Stimulated activated CD4-positive, alpha-beta T cell treated with anti-CD3 and anti-CD28 coated beads, Interleukin-4, amount 100 ng/mL, for 24 hours (primary cell): ENCODE results near the gene ARHGEF25.
"Not testable (repeated sequence)": the region's sequence is repeated elsewhere in the genome, so short reads cannot be mapped to it uniquely, and the experiment has no call there.

ENCODE experiments used
- DNase-seq: peaks from one replicate; pipeline ENCODE4 v3.0.0-alpha.2; 2020

The ARHGEF25 gene

DNA sequence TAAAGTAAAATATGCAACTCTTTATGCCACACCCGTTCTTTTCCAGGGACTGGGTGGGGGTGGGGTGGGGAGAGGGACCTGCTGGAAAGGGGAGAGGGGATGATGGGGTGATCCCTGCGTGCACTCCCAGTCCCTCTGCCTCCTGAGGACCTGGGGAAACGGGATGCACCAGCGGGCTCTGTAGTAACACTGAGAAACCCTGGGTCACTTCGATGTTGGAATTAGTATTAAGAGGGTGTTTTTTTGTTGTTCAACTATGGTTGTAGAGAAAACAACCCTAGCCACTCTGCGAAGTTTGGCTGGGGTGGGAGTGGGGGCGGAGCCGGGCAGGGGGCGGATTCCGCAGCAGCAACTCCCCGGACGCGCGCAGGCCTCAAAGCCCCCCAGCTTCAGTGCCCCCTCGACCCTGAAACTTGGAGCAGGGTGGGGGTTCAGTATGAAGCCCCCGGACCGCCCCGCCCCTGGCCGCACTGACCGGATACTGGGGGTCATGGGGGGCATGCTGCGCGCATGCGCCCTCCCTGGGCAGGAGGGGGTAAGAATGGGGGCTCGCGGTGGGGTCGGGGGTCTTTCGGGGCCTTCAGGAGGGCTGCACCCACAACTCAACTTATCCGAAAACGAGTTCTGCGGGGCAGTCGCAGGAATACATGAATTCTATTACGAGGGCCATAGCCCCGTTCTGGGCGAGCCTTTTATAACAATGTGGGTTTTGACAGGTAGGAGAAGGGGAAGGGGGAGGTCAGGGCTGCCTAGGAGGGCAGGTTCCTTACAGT is 1.3 kb upstream of the ARHGEF25 start:
- DNase-seq = no peak

GRCh38 chr12:57610554-57611107 is 604 bp upstream of the ARHGEF25 start:
- no peak for DNase-seq

DNA sequence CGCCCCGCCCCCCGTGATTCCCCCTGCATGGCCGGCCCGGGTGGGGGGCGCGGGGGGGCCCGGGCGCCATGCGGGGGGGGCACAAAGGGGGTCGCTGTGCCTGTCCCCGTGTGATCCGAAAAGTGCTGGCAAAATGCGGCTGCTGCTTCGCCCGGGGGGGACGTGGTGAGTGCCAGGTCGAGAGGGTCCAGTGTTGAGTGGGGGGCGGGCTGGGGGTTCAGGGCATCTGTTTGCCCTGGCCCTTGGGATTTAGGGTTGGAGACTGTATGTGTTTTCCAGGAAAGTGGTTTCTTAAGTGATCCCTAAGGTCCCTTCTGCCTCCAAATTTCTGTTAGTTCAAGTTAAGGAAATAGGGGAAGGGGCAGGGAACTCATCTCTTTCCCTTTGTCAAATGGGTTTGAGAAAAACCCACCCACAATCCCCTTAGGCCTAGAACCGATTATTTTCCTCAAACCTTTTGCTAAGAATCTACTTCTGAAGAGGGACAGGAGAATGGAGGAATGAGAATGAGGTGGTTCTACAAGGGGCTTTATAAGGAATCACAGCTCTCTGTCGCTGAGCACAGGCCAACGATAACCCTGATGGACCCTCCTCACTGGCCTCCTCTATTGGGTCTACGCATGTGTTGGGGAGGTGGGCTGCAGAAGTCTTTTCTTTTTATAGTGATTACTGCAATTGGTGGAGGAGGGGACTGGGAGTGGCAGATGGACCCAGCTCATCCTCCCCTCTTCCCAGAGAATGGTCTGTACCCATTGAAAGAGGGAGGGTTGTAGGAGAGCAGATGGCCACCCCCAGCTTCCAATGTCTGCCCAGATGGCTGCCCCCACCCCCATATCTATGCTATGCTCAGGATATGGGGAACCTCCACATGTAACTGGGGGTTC is 834 bp downstream of the ARHGEF25 start:
- DNase-seq = no peak

- DNase-seq = no peak
These were observed 1.6 kb downstream of the ARHGEF25 start for GRCh38 chr12:57612711-57613426.

GRCh38 chr12:57613427-57614109 is 2.3 kb downstream of the ARHGEF25 start:
- no peak for DNase-seq

DNA sequence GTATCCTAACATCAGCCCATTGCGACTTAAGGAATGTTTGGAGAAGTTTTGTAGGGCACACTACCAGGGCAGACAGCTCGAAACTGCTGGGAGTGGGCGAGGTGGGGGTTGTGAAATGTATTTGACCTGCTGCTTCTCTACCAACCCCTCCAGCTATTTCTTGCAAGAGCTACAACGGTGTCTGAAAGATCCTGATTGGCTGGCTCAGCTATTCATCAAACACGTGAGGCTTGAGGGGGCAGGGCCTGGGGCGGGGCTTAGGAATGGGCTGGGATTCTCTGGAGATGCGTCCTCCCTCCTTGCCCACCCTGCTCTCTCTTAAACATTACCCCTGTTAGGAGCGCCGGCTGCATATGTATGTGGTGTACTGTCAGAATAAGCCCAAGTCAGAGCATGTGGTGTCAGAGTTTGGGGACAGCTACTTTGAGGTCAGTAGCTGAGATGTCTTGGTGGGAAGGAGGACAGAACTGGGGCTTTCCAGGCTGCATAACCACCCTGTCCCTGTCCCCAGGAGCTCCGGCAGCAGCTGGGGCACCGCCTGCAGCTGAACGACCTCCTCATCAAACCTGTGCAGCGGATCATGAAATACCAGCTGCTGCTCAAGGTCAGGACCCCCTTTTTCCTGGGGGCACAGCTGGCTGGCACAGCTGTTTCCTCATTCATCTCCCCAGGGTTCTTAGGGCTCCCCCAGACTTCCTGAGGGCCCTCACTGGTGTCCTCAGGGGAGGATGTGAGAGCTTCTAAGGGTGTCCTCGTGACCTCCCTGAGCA is 3.1 kb downstream of the ARHGEF25 start:
- DNase-seq = no peak

GRCh38 chr12:57614948-57615500 is 3.8 kb downstream of the ARHGEF25 start:
- no peak for DNase-seq

- DNase-seq = no peak
These were observed 4.4 kb downstream of the ARHGEF25 start for GRCh38 chr12:57615637-57616036.

DNA sequence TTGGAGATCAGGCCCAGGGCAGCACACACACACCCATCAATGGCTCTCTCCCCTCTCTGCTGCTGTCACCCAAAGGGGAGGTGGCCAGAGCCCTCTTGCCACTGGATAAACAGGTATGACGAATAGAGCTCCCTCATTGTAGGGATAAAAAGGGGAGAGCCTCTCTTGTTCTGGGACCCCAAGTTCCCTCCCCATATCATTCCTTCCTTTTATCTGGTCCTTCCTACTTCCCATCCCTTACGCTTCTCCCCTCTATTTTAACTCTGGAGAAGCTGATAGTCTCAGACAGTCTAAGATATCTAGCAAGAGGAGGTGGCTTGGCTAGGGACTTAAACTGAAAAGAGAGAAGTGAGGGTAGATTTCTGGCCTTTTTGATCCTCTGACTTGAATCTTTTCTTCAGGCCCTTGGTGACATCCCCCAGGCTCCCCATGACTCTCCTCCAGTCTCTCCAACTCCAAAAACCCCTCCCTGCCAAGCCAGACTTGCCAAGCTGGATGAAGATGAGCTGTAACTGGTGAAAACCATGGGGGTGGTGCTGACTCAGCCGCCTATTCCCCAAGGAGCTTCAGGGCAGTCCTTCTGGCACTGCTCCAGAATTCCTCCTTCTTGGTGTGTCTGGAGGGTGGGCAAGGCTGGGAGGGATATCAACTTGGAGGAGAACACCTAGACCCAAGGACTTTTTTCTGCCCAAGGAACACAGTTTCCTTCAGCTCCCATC is 5.3 kb downstream of the ARHGEF25 start:
- DNase-seq = no peak

- DNase-seq = no peak
These were observed 6.7 kb downstream of the ARHGEF25 start for GRCh38 chr12:57617942-57618341.

- not testable (repeated sequence) for DNase-seq
These were observed 7.2 kb downstream of the ARHGEF25 start for GRCh38 chr12:57618431-57618830.

DNA sequence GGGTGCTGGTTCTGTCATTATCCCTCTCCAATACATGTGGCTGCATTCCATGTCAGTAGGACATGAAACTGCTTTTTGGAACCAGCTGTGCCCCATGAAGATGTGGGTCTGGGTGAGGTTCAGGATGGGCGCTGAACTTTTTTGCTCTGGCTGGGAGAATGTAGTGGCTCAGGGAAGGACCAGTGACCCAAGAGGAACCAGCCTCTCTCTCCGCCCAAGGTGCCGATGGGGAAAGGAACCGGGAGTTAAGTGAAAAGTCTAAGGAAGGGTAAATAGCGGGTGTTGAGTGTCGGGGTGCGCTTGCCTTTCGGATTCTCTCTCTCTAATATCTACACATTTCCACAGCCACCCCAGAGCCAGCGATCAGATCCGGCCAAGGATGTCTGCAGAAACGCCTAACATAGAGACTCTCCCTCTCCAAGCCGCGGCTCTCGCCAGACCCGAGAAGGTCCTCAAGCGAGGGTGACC is 7.8 kb downstream of the ARHGEF25 start:
- DNase-seq = no peak

DNA sequence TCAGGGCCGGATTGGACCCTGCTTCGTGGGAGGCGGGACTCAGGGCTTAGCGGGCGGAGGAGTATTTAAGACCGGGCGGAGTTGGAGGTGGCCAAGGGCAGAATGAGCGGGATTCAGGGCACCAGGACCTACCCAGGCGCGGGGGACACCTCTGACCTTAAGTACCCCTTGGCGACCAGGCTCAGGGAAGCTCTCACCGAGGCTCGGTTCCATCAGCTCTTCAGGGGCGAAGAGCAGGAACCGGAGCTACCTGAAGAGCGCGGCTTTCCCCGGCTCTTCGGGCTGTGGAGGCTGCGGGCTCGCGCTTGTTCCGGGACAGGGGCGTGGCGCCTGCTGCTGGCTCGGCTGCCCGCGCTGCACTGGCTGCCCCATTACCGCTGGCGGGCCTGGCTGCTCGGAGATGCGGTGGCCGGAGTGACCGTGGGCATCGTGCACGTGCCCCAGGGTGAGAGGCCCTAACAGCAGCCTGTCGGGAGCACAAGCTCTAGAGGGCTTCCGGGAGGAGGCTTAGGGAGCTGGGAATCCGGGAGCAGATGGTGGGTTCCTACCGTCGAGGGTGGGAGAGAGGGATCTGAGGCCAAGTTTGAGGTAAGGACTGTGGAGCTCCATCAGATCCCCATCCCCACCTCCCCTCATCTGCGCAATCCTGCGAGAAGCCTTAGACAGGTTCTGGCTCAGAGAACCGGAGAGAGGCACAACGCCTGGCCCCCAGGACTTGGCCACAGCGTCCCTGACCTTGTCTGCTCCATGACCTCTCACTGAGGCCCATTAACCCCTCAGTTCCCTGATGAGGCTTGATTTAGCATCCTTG is 8.4 kb downstream of the ARHGEF25 start:
- no peak for DNase-seq

DNA sequence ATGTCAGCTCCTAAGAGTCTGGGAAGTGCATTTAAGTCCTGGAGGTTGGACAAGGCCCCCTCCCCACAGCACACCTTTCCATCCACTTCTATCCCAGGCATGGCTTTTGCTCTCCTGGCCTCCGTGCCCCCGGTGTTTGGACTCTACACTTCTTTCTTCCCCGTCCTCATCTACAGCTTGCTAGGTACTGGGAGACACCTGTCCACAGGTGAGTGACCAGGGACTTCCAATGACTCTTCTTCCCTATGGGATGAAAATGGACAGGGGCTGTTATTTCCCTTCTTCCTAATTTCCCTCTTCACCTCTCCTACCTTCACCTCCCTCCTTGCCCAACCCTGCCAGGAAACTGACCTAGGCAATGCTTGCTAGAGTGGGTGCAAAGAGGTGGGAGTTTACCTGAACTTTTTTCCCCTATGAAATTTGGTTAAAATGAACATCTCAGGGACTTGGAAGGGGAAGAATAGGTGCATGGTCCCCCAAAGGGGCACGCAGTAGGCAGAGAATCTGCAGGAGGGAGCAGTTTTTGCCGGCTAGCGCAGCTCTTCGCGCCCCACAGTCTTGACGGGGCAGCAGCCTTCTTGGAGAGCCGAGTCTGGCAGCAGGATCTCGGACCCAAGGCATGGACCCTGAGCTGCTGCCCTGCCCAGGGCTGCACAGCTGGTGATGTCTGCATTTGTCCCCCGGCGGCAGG is 9.2 kb downstream of the ARHGEF25 start:
- no peak for DNase-seq

DNA sequence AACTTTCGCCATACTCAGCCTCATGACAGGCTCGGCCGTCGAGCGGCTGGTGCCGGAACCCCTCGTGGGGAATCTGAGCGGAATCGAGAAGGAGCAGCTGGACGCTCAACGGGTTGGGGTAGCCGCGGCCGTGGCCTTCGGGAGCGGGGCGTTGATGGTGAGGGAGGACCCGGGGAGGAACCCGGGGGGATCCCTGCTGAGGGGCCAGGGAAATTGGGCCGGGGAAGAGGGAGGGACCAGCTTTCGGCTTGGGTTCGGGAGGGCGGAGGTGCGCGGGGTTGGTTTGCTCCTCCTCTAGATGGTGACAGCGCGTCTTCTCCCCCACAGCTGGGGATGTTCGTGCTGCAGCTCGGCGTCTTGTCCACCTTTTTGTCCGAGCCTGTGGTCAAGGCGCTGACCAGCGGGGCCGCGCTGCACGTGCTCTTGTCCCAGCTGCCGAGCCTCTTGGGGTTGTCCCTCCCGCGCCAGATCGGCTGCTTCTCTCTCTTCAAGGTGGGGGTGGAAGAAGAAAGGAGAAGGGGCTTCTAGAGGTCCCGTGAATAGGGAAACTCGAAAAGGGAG is 9.8 kb downstream of the ARHGEF25 start:
- DNase-seq = no peak

- peak; percentile 70 for DNase-seq
These were observed 10.5 kb downstream of the ARHGEF25 start for GRCh38 chr12:57621497-57622292.
